ENCODE data around the gene ARMH3.

Gene ARMH3

DNA sequence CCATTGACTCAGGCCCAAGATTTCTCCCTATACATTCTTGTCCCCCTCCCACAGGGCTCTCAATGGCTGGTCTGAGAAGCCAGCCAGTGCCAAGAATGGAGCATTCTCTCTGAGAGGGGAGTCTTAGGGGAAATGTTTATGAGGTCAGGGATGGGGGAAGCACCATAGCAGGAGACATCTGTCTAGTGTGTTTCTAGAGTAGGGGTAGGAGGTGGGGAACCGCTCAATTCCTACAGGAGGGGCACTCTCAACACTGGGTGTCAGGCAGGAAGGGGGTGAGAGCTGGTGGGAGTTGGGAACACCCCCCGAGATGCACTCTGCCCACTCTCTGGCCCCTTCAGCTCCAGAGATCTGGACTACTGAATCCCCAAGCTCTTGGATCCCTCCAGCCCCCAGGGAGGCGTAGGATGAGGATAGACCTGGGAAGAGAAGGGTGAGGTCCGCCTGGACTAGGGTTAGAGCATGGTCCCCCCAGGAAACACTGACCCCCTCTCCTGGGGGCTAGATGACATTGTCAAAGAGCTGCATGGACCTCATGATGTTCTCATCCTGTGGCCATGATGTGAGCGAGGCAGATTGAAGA, 229.0 kb downstream of the ARMH3 start:
- Histone ChIP-seq H3K4me1 (peaks cover 23 to 46% (median 43%) of the 10 kb centered on the region in 10 experiments), H3K9ac (no peak overlapping the region), H3K27ac (no peak overlapping the region), H3K4me3 (no peak overlapping the region), H4K20me1 (peaks cover 0 to 10% (median 6%) of the 10 kb centered on the region in 11 experiments; a peak in 11 of 22 replicates), H3K27me3 (no peaks in the 10 kb centered on the region), H3K36me3 (peaks cover 0 to 27% (median 0%) of the 10 kb centered on the region in 11 experiments; a peak in 4 of 22 replicates), H3K4me2 (peak overlapping the region in 5 of 11 experiments; percentile 6 to 44 (median 13); a peak in 5 of 22 replicates), H3K9me3 (replicated peaks in 1 of 11) (no peaks in the 10 kb centered on the region)
- no peak for TF ChIP-seq Cebpa-rat (IDR thresholded peaks at IDR 0.05)

DNA sequence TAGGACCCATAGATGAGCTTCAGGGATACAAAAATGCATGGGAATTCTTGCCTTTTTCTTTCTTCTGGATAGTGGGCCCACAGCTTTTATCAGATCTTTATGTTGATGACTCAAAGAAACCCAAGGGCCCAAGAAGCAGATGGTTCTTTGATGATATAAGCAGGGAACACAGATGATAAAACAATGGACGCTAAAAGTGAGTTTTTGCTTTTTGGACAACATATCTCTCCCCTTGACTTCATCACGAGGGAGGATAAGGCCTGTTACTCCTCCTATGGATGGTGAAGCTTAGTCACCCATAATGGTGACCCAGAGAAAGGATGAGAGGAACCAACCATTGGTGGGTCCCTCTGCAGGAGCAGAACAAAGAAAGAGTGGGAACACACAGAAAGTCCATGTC, 231.2 kb downstream of the ARMH3 start:
- H3K9me3 ChIP-seq (replicated peaks in 1 of 11) = no peaks in the 10 kb centered on the region
- H3K27ac ChIP-seq = no peak overlapping the region
- no peak overlapping the region for H3K4me2 ChIP-seq
- peaks cover 0 to under 1% (median 0%) of the 10 kb centered on the region in 11 experiments; a peak in 7 of 22 replicates for H4K20me1 ChIP-seq
- no peak overlapping the region for H3K9ac ChIP-seq
- peaks cover 0 to 27% (median 0%) of the 10 kb centered on the region in 11 experiments; a peak in 4 of 22 replicates for H3K36me3 ChIP-seq
- peaks cover 2 to 31% (median 25%) of the 10 kb centered on the region in 10 experiments for H3K4me1 ChIP-seq
- no peak overlapping the region for H3K4me3 ChIP-seq
- no peaks in the 10 kb centered on the region for H3K27me3 ChIP-seq
- no peak for TF ChIP-seq Cebpa-rat (IDR thresholded peaks at IDR 0.05)

GRCh38 chr10:101818872-101819633, 236.9 kb downstream of the ARMH3 start:
- peak overlapping the region; percentile 86 to 99 (median 94) for H3K9ac ChIP-seq
- no peaks in the 10 kb centered on the region for H3K9me3 ChIP-seq (replicated peaks in 1 of 11)
- H3K27me3 ChIP-seq = no peaks in the 10 kb centered on the region
- no peak for TF ChIP-seq Cebpa-rat (IDR thresholded peaks at IDR 0.05)
- peak overlapping the region; percentile 78 to 96 (median 91) for H3K4me2 ChIP-seq
- peaks cover 27 to 35% (median 30%) of the 10 kb centered on the region in 10 experiments for H3K4me1 ChIP-seq
- H3K36me3 ChIP-seq = peaks cover 0 to under 1% (median 0%) of the 10 kb centered on the region in 11 experiments; a peak in 1 of 22 replicates
- peak overlapping the region; percentile 51 to 99 (median 94) for H3K4me3 ChIP-seq
- H3K27ac ChIP-seq = peak overlapping the region; percentile 42 to 99 (median 92); a peak in 21 of 22 replicates
- peaks cover 38 to 41% (median 39%) of the 10 kb centered on the region in 11 experiments for H4K20me1 ChIP-seq

GRCh38 chr10:101818119-101818871, 237.7 kb downstream of the ARMH3 start, which contains the start of gene OGA:
OGA (minus strand) TSS chr10:101818444; CDS start chr10:101818022, 422 bp downstream.
- H3K4me1 ChIP-seq = peaks cover 30 to 38% (median 33%) of the 10 kb centered on the region in 10 experiments
- peaks cover 0 to 8% (median 2%) of the 10 kb centered on the region in 11 experiments; a peak in 13 of 22 replicates for H3K36me3 ChIP-seq
- no peak for TF ChIP-seq Cebpa-rat (IDR thresholded peaks at IDR 0.05)
- peak within 1 kb of the TSS; percentile 86 to 99 (median 94) for H3K9ac ChIP-seq
- H3K4me3 ChIP-seq = peak within 1 kb of the TSS; percentile 80 to 100 (median 97)
- peak within 1 kb of the TSS; percentile 80 to 99 (median 94) for H3K27ac ChIP-seq
- peaks cover 46 to 49% (median 47%) of the 10 kb centered on the region in 11 experiments for H4K20me1 ChIP-seq
- H3K27me3 ChIP-seq = no peaks in the 10 kb centered on the region
- H3K9me3 ChIP-seq (replicated peaks in 1 of 11) = no peaks in the 10 kb centered on the region
- H3K4me2 ChIP-seq = peak within 1 kb of the TSS; percentile 87 to 96 (median 92)

GRCh38 chr10:101817337-101818118, 238.4 kb downstream of the ARMH3 start:
- Histone ChIP-seq H3K27me3 (no peaks in the 10 kb centered on the region), H3K36me3 (peaks cover 6 to 16% (median 9%) of the 10 kb centered on the region in 11 experiments), H3K9ac (peak overlapping the region; percentile 86 to 99 (median 94)), H3K4me3 (peak overlapping the region; percentile 80 to 100 (median 97)), H3K27ac (peak overlapping the region; percentile 80 to 99 (median 94)), H3K9me3 (replicated peaks in 1 of 11) (no peaks in the 10 kb centered on the region), H3K4me1 (peaks cover 30 to 38% (median 33%) of the 10 kb centered on the region in 10 experiments), H3K4me2 (peak overlapping the region; percentile 80 to 96 (median 91)), H4K20me1 (peaks cover 54 to 56% (median 54%) of the 10 kb centered on the region in 11 experiments)
- TF ChIP-seq Cebpa-rat (IDR thresholded peaks at IDR 0.05) = no peak

DNA sequence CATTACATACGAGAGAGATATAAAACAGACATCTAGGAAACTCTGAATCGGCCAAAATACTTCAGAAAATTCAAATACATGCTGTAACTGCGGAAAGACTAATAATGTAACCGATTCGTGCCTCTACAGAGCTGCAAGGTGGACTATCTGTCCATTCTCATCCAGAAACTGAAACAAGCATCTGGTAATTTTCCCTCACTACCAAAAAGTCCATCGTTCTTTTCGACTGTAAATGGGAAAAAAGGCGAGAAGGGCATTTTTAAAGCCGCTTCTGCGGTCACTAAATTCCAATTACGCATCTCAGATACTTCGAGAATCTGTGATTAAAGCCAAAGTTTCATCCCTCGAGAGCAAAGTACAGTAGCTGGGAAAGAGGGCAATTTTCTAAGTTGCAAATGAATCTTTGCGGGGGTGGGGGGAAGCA, 239.0 kb downstream of the ARMH3 start:
- Histone ChIP-seq H3K4me1 (peaks cover 30 to 38% (median 33%) of the 10 kb centered on the region in 10 experiments), H3K36me3 (peaks cover 12 to 22% (median 15%) of the 10 kb centered on the region in 11 experiments), H3K9me3 (replicated peaks in 1 of 11) (no peaks in the 10 kb centered on the region), H3K4me3 (peak overlapping the region; percentile 80 to 100 (median 97)), H3K27me3 (no peaks in the 10 kb centered on the region), H3K4me2 (peak overlapping the region; percentile 80 to 96 (median 91)), H3K27ac (peak overlapping the region; percentile 80 to 99 (median 94); a peak in 21 of 22 replicates), H4K20me1 (peaks cover 60 to 63% (median 60%) of the 10 kb centered on the region in 11 experiments), H3K9ac (peak overlapping the region; percentile 86 to 99 (median 94))
- no peak for TF ChIP-seq Cebpa-rat (IDR thresholded peaks at IDR 0.05)

GRCh38 chr10:101816376-101816775, 239.6 kb downstream of the ARMH3 start:
- Histone ChIP-seq H3K27me3 (no peaks in the 10 kb centered on the region), H3K4me1 (peaks cover 30 to 38% (median 33%) of the 10 kb centered on the region in 10 experiments), H3K36me3 (peaks cover 18 to 26% (median 20%) of the 10 kb centered on the region in 11 experiments), H4K20me1 (peaks cover 64 to 68% (median 66%) of the 10 kb centered on the region in 11 experiments), H3K27ac (peak overlapping the region in 10 of 11 experiments; percentile 80 to 99 (median 93); a peak in 19 of 22 replicates), H3K9ac (peak overlapping the region; percentile 86 to 99 (median 94)), H3K4me3 (peak overlapping the region; percentile 80 to 100 (median 97)), H3K9me3 (replicated peaks in 1 of 11) (no peaks in the 10 kb centered on the region), H3K4me2 (peak overlapping the region; percentile 80 to 96 (median 91))
- TF ChIP-seq Cebpa-rat (IDR thresholded peaks at IDR 0.05) = no peak

All from BLaER1 treated with 17β-estradiol and CSF1 and Interleukin-3, amounts not matched to agents 10 nM and 100 nM (cell line).